Activated CD8-positive, alpha-beta memory T cell treated with anti-CD3 and anti-CD28 coated beads, Interleukin-2, amount 50 U/mL, for 4 hours (primary cell): ENCODE measurements around the gene ALPI.

Experiments used
- DNase-seq: peaks from one replicate; pipeline ENCODE4 v3.0.0-alpha.2; 2020

ALPI gene

GRCh38 chr2:232486558-232487384 lies 30.8 kb downstream of the ALPI start:
- peak; percentile 13 for DNase-seq

GRCh38 chr2:232487385-232488096 lies 31.6 kb downstream of the ALPI start, which contains the start of gene ECEL1:
Gene ECEL1 (minus strand): TSS chr2:232487834. CDS start chr2:232486653, 1,181 bp downstream.
- no peak for DNase-seq

DNA sequence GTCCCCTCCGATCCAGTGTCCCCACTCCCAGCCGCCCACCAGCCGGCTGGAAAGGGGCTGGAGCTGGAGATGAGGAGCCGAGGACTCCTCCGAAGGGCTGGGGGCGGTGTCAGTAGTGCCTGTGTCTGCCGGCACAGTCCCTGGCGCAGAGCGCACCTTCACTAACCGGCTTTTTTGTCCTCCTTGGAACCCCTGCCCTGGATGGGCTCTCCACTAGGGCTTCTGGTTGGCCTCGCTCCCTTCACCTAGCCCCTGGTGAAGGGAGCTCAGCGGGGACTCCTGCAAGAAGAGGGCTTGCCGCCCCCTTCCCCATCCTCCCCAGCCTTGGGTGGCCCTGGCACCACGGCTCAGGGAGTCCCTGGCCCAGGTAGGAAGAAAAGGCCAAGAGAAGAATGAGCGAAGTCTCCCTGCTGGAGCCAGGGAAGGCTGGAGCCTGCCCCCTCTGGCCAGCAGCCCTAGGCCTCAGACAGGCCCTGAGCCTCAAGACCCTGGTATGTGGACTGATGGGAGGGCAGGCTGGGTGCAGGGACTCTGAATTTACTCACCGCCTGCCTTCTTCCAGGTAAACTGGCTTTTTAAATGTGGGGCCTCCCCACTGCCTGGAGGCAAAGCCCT lies 32.3 kb downstream of the ALPI start:
- DNase-seq: no peak

DNA sequence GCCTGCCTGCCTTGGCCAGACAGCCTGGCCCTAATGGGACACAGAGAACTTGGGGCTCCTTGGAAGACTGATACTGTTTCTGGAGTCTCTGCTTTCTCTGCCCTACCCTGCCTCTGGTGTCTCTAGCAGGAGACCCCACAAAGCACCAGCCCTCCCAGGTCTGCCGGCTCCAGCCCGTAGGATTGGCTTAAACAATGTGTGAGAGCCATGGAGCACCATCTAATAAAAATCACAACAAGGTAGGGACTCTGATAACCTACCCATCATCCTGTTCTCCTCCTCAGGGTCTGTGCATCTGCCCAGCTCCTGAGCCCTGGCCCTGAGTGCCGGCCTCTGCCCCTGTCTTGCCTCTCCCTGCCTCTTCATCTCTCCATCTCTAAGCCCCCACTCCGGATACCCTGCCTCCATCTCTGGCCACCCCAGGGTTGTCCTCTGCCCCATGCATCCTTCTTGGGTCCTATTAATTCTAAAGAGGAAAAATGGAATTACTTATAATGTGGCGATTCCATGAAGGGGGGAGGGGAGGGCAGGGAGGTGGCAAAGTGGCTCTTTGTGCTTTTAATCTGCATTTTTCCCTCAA lies 32.9 kb downstream of the ALPI start:
- DNase-seq: no peak

DNA sequence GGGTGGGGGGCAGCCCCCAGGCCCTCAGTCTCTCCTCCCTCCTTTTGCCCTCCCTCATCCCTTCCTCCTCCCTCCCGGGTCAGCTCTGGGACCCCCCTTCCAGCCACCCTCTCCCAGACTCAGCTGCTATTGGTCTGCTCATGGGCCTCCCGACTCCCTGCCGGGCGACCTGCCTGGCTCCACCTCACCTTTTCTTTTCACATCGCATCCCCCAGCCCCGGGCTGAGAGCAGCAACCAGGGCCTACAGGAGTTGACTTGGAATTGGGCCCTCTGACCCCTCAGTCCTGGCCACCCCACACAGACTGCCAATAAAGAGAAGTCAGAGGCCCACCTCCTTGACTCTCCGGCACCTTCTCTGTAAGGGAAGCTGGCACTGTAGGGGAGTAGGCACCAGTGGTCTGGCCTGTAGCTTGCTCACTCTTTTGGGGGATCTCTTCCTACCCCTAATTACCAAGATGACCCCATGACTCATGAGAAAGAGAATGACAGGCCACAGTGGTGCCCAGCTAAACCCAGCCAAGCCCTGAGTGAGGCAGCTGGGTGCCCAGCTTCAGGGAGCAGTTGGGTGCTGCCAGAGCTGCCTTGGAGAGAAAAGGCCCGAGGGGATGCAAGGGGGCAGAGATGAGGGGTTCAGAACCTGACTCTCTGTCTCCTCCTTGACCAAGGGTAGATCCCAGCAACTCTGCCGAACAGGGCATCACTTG lies 33.7 kb downstream of the ALPI start:
- DNase-seq: no peak

DNA sequence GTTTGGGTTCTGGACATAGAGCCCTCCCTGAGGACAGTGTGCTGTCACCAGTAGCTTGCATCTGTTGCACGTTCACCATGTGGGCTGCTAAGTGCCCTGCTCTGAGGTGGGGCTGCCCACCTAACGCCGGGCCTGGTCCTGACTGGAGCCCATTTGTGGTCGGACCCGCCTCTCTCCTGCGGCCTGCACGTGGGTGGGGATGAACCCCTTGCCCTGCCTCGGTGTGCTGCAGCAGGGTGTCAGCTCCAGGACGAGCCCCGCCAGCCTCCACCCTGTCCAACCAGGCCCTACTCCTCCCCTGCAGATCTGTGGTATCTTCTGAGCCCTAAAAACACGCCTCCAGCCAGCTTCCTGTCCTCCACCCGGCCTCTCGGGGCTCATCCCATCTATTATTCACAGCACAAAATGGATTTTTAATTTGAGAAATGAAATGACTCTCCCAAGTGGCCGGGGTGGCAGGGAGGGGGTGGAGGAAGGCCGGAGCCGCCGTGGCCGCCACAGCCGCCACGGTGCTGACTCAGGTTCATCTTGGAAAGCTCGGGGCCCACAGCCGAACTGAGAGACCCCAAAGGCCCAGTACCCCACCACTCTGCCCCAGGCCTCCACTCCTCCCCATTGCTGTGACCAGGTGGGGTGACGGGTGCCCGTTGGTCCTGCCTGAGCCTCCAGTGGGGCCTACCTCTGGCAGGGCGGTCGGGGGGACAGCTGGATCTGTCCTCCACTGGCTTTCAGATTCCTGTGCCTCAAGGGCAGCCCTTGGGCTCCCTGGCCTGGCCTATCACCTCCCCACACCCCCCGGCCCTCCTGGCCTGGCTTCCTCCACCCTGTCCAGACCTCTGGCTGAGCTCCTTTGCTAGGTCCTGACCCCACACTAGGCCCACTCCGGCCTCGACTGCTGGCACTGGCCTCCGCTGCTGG lies 34.5 kb downstream of the ALPI start:
- DNase-seq: no peak

DNA sequence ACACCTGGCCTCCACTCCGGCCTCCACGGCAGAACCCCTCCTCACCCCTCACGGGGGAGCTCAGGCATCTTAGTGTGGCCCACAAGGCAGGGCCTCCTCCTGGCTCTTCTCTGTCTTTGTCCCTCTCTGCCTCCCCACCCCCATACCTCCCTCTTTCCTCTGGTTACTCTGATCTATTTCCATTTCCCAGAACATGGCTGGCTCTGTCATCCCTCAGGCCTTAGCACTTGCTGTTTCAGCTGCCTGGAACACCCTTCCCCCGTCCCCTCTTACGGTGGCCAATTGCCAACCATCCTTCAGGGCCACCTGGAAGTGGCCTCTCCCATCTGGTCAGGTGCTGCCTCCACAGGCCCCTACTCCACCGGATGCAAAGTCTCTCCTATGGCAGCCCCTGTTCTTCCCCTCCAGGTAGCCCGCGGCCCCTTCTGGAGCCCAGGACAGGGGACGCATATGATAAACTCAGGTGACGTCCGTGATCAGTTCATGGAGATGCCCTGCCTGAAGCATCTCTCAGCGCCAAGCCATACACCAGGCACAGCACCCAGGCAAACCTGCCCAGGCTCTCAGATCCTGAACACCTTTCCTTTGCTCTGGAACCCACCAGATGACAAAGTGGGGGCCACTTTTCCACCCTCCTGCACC lies 35.3 kb downstream of the ALPI start:
- no peak for DNase-seq

DNA sequence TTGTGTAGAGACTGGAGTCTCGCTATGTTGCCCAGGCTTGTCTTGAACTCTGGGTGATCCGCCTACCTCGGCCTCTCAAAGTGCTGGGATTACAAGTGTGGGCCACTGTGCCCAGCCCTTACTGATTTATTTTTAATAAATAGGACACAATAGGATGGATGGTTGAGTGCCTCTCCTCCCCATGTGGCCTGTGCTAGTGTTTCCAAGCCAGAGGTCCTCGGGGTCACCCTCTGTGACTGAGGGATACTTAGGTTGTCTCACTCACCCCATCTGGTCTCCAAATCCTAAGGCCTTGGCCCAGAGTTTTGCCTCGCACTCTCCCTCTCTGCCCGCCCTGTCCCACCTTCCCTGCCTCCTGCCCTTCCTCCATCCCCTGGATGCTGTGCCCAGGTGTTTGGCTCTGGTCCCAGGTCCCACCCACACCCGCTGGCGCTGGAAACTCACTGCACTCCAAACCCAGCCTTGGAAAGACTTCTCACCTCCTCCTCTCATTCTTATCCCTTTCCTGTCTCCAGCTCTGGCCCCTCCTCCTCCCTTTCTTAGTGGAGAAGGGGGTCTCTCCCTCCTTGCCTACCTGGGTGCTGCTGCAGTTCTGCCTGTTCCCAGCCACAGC lies 36.4 kb downstream of the ALPI start:
- DNase-seq: no peak

- DNase-seq: no peak
Measured at GRCh38 chr2:232492963-232493700, 37.2 kb downstream of the ALPI start.

GRCh38 chr2:232493701-232494474 lies 37.9 kb downstream of the ALPI start:
- no peak for DNase-seq

GRCh38 chr2:232494542-232494941 lies 38.6 kb downstream of the ALPI start:
- DNase-seq: no peak

GRCh38 chr2:232495292-232495691 lies 39.3 kb downstream of the ALPI start:
- no peak for DNase-seq

DNA sequence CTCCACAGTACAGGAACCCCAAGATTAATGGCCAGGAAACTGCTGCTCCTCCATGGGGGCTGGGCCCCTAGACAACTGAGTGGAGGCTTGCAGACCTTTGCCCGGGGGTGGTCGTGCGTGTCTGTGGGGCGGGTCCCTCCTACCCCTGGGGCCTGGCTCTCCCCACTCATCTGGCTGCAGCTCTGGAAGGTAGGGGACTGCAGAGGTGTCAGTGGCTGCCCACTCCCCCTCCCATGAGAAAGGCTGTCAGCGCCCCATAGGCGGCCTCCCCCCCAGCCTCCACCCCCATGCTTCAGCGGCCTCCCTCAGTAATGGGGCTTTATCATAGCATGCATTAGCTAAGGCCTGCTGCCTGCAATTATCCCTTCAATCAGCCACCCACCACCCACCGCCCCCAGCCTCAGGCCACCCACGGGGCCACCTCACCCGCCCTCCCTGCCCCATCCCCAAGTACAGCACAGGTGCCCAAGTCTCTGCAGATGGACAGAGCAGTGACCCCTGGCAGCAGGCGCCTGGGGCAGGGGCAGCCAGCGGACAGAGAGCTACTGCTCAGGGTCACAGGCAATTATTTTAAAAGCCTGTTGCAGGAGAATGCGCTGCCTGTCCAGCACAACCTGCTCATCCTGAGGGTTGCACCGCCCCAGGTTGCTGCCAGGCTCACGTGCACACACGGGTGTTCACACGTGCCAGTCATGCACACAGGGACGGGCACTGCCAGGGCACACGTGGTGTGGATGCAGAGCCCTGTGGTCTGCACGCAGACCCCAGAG lies 40.7 kb downstream of the ALPI start:
- no peak for DNase-seq

GRCh38 chr2:232497348-232497747 lies 41.4 kb downstream of the ALPI start:
- DNase-seq: no peak

DNA sequence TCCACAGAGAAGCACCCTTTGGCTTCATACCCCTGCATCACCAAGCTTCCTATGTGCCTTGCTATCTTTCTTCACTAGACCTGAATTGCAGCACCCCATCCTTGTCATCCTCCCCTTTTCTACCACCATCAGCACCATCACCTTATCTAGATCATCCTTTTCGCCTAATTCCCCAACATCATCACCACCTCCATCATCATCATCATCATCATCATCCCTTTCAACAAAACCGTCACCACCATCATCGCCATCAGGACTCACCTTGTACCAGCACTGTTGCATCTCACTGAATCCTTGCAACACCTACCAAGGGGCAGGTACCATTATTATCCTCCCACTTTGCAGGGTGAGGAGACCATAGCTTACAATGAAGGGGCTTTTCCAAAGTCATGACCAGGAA lies 42.5 kb downstream of the ALPI start:
- DNase-seq: no peak

- no peak for DNase-seq
Measured at GRCh38 chr2:232501331-232501771, 45.4 kb downstream of the ALPI start.

GRCh38 chr2:232501794-232502390 lies 45.9 kb downstream of the ALPI start:
- no peak for DNase-seq

DNA sequence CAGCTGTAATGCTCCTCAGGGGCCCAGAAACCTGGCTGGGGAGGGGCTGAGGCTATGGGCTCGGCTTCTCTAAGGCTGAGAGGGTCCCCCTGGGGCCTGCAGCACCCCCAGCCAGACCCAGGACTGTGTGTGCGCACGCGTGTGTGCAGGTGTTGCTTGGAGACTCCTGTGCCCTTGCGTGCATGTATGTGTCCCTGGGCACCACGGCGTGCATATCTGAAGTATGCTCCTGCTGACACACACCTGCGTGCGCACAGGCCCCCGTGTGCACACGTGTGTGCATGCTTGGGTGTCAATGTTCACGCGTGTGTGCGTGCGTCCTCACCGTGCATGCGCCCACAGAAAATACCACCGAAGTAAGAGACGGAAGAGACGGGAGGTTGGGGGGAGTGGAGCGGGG lies 46.6 kb downstream of the ALPI start:
- DNase-seq: peak; percentile 25
